Endothelial cell (in vitro differentiated cells): ENCODE results near the gene UROC1. TPM values are rescaled to one million over a fixed set of nuclear protein-coding genes. Genes with fewer than 3 reads are reported as not detected.

ENCODE experiments used
- DNase-seq: peaks from one replicate; pipeline ENCODE4 v3.0.0; 2021; ENCODE audit warnings: low spot score
- H3K27ac Mint-ChIP-seq: one replicate; pipeline ENCODE4 v1.8.0; 2021; ENCODE audit warnings: mixed read lengths, inconsistent platforms; ENCODE audit not compliant: unreplicated experiment
- H3K27me3 Mint-ChIP-seq: one replicate; pipeline ENCODE4 v1.8.0; 2021; ENCODE audit warnings: mild to moderate bottlenecking, moderate library complexity, mixed read lengths, inconsistent platforms; ENCODE audit not compliant: unreplicated experiment
- H3K36me3 Mint-ChIP-seq: one replicate; pipeline ENCODE4 v1.8.0; 2021; ENCODE audit warnings: mild to moderate bottlenecking, low read depth, mixed read lengths, inconsistent platforms; ENCODE audit not compliant: unreplicated experiment
- H3K4me1 Mint-ChIP-seq: one replicate; pipeline ENCODE4 v1.8.0; 2021; ENCODE audit warnings: mild to moderate bottlenecking, mixed read lengths, inconsistent platforms; ENCODE audit not compliant: unreplicated experiment
- H3K4me3 Mint-ChIP-seq: one replicate; pipeline ENCODE4 v1.8.0; 2021; ENCODE audit warnings: mild to moderate bottlenecking, mixed read lengths, inconsistent platforms; ENCODE audit not compliant: unreplicated experiment
- H3K9me3 Mint-ChIP-seq: one replicate; pipeline ENCODE4 v1.8.0; 2021; ENCODE audit warnings: mixed read lengths, inconsistent platforms; ENCODE audit not compliant: unreplicated experiment
- total RNA-seq: library from RNA; stranded (reverse); fragmentation: NEBNext Ultra II Directional; extraction: Animal tissue kit (Norgen Biotek cat#: 25700); gene quantifications from one replicate; pipeline ENCODE4 v1.2.1, GENCODE V29; 2021; ENCODE audit not compliant: unreplicated experiment
- TF ChIP-seq, protein P1 (sequence below): fragments of 200-600 bp; sonication (generic); IDR thresholded peaks from one replicate; pipeline ENCODE4 v1.5.0; 2021; ENCODE audit warnings: antibody characterized with exemption; ENCODE audit not compliant: unreplicated experiment

Gene UROC1
- total RNA-seq, 1 donor from 2014 or later, result not detected

GRCh38 chr3:126494204-126494969 is 23.2 kb downstream of the UROC1 start:
- no peak for DNase-seq
- TF ChIP-seq, protein P1, sequence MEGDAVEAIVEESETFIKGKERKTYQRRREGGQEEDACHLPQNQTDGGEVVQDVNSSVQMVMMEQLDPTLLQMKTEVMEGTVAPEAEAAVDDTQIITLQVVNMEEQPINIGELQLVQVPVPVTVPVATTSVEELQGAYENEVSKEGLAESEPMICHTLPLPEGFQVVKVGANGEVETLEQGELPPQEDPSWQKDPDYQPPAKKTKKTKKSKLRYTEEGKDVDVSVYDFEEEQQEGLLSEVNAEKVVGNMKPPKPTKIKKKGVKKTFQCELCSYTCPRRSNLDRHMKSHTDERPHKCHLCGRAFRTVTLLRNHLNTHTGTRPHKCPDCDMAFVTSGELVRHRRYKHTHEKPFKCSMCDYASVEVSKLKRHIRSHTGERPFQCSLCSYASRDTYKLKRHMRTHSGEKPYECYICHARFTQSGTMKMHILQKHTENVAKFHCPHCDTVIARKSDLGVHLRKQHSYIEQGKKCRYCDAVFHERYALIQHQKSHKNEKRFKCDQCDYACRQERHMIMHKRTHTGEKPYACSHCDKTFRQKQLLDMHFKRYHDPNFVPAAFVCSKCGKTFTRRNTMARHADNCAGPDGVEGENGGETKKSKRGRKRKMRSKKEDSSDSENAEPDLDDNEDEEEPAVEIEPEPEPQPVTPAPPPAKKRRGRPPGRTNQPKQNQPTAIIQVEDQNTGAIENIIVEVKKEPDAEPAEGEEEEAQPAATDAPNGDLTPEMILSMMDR, result no peak
- Mint-ChIP-seq H3K27ac (no peak overlapping the region), H3K4me3 (no peak overlapping the region), H3K36me3 (no peaks in the 10 kb centered on the region), H3K4me1 (peaks cover 4% of the 10 kb centered on the region), H3K9me3 (no peaks in the 10 kb centered on the region), H3K27me3 (peaks cover 10% of the 10 kb centered on the region)

- Mint-ChIP-seq H3K9me3 (no peaks in the 10 kb centered on the region), H3K4me3 (no peak overlapping the region), H3K4me1 (peaks cover 4% of the 10 kb centered on the region), H3K27me3 (peaks cover 10% of the 10 kb centered on the region), H3K27ac (no peak overlapping the region), H3K36me3 (no peaks in the 10 kb centered on the region)
- TF ChIP-seq, protein P1, result no peak
- DNase-seq, result no peak
These were observed 23.8 kb downstream of the UROC1 start for GRCh38 chr3:126493739-126494138.

DNA sequence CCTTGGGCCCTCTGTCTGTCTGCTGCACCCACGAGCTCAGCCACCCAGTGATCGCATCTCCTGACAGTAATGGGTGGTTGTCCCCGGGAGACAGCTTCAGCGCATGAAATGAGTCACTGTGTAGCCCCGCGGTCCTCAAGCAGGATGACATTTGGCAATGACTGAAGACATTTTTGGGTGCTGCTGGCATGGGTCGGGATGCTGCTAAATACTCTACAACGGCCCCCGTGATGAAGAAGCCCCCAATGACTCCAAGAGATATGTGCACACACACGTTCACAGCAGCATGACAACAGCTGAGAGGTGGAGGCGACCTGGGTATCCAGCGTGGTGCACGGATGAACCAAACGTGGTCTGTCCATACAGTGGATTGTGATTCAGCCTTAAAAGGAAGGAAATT is 24.5 kb downstream of the UROC1 start:
- TF ChIP-seq, protein P1, result no peak
- Mint-ChIP-seq H3K27me3 (peaks cover 10% of the 10 kb centered on the region), H3K9me3 (no peaks in the 10 kb centered on the region), H3K36me3 (no peaks in the 10 kb centered on the region), H3K4me3 (no peak overlapping the region), H3K4me1 (peaks cover 4% of the 10 kb centered on the region), H3K27ac (no peak overlapping the region)
- no peak for DNase-seq

GRCh38 chr3:126491221-126492013 is 26.2 kb downstream of the UROC1 start:
- Mint-ChIP-seq H3K4me3 (no peak overlapping the region), H3K27me3 (peaks cover 10% of the 10 kb centered on the region), H3K4me1 (peaks cover 12% of the 10 kb centered on the region), H3K27ac (no peak overlapping the region), H3K9me3 (no peaks in the 10 kb centered on the region), H3K36me3 (no peaks in the 10 kb centered on the region)
- DNase-seq, result no peak
- TF ChIP-seq, protein P1, result no peak

DNA sequence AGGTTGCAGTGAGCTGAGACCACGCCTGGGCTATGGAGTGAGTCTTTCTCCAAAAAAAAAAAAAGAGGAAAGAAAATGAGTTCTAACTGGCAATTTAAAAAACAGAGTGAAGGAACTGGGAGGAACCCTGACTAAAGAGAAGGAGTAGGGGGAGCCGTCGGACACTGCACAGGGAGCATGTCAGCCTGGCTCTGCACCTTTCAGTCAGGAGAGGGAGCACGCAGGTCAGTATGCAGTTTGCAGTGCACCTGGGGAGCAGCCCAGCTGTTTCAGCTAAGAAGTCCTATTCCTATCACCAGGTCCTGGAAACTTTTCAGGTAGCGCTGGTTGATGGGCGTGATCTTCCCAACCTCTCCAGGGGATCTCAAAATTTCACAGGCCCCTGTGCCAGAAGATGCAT is 27.0 kb downstream of the UROC1 start:
- TF ChIP-seq, protein P1, result no peak
- no peak overlapping the region for H3K4me3 Mint-ChIP-seq
- H3K9me3 Mint-ChIP-seq, result no peaks in the 10 kb centered on the region
- DNase-seq, result no peak
- peaks cover 10% of the 10 kb centered on the region for H3K27me3 Mint-ChIP-seq
- no peak overlapping the region for H3K27ac Mint-ChIP-seq
- no peaks in the 10 kb centered on the region for H3K36me3 Mint-ChIP-seq
- H3K4me1 Mint-ChIP-seq, result peaks cover 14% of the 10 kb centered on the region
